ENCODE measurements around the gene MLLT3.
A peak's percentile ranks its signal among the peaks of the same experiment; 100 is the strongest.

Gene MLLT3

DNA sequence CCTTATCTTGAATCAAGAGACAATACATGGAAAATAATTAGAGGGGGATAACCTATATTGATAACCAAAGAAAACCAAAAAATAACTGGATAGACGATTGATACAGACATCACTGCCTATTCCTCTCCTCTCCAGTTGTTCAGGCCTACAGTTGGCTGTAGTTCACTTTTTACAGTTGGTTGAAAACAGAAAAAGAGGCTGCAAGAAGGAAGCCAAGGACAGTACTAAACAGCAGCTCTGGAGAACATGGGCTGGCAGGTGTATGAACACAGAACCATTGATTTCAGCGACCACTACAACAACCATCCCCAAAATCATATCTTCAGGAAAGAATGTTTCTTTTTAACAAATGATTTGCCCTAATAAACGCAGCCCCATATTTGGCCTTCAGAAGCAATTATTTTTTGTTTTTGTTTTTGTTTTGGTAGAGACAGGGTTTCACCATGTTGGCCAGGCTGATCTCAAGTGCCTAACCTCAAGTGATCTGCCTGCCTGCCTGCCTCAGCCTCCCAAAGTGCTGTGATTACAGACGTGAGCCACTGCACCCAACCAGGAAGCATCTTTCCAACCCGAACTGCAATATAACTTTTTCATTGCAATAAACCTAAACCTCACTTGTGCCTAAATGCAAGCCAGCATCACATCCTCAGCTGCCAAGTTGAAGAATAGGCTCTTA is 64.3 kb downstream of the MLLT3 start:
- DNase-seq (ENCODE audit: low spot score), result no peak

DNA sequence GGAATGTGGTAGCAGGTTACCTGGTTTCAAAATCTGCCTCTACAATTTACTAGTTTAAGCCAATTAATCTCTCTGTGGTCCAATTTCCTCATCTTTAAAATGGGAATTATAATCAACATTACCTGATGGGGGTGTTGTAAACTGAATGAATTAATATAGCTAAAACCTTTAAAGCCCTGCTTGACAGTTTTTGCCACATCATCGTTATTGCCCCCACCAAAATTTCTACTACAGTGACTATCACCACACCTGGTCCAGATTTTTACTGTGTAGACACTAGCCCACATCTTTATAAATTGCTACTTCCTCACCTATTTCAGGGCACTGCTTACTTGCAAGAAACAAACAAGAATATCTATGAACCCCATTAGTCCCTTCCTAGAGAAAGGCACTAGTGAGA is 65.0 kb downstream of the MLLT3 start:
- DNase-seq (ENCODE audit: low spot score), result no peak

DNA sequence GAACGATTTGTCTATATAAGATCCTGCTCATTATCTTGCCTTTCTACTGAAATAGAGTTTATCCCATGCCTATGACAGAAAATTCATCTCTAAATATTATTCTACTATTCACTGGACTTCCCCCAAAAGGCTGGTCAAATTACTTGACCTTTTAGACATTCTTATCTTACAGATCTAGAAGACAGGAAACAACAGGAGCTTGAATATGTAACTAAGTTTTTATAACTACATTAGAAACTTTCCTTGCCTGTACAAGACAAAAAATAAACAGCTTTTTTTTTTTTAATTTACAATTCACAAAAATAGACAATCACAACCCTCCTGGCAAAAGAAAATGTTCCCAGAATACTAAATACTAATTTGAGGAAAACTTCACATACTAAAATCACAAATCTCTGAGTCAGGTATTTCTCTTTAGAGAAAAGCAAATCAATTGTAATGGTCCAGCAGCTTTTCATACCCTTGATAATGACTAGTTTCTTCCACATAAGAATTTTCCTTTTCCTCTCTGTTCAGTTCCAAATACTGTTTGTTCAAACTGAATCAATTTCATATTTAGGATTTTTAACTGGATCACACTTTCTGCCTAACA is 68.6 kb downstream of the MLLT3 start:
- DNase-seq (ENCODE audit: low spot score), result no peak

DNA sequence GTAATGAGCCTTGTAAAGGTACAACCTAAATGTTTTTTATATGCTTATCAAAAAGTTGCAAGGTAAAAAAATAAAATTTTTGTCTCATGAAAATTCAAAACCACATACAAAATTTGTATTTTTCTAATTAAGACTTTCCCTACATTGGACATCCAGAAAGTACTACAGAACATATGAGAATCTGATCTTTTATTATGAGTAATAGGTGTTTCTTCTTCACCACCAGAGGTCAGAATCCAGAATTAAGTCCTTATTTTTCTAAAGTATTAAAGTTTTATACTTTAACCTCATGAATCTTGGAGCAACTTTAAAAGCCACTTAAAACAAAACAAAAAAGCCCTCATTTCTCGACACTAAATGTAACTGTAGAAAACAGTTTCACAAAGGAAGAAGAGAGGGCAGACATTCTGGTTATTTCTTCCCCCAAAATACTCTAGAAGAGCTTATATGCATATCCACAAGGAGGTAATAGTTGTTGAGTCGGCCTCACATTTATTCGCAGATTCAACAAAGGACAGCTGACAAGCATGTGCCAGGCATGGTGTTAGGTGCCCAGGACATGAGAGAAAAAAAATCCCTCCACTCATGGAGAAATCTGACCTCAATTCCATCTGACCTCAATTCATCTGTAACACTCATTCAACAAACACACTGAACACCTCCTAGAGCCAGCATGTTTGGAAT is 69.3 kb downstream of the MLLT3 start:
- peak; percentile 43 for DNase-seq (ENCODE audit: low spot score)

DNA sequence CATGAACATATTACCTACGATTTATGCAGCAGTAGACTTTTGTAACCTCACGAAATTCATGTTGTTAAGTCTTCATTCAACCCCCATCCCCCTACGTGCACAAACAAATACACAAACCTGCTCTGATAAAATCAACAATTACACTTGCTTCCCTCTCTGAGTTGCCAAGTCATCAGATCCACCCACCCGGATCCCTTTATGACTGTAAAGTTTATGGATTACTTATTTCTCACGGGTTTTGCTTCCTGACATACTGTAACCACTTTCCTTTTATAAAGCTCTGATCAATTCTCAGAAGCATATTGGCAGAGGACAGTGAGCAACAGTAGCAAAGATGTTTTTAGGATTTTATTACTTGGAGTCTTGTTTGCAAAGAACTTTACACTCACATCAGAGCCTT is 70.5 kb downstream of the MLLT3 start:
- DNase-seq (ENCODE audit: low spot score), result peak; percentile 68

DNA sequence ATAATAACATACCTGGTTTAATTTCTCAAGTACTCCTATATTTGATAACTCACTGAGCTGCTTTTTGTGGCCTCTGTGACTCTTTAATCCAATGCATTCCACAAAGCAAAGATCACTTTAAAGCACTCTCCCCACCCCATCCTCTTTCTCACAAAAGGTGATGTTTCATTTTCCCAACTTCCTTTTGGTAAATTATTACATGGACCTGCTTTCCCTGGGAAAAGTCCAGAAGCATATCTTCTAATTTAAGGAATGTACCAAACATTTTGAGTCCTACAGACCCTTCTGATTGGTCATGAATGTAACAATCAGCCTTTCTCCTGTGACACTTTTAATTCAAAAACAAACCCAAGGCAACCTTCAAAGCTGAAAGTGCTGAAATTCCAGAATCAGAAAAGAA is 71.1 kb downstream of the MLLT3 start:
- DNase-seq (ENCODE audit: low spot score), result peak; percentile 69

DNA sequence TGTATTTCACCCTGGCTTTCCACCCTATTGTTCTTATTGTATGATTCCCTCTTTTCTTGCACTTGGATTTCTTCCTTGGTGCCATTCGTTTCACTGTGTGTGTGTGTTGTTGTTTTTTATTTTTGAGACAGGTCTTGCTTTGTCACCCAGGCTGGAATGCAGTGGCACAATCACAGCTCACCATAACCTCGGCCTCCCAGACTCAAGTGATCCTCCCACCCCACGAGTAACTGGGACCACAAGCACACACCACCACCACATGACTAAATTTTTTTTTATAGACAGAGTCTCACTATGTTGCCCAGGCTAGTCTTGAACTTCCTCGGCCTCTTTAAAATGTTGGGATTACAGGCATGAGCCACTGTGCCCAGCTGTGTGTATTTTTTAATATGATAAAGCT is 72.0 kb downstream of the MLLT3 start:
- DNase-seq (ENCODE audit: low spot score), result no peak

DNA sequence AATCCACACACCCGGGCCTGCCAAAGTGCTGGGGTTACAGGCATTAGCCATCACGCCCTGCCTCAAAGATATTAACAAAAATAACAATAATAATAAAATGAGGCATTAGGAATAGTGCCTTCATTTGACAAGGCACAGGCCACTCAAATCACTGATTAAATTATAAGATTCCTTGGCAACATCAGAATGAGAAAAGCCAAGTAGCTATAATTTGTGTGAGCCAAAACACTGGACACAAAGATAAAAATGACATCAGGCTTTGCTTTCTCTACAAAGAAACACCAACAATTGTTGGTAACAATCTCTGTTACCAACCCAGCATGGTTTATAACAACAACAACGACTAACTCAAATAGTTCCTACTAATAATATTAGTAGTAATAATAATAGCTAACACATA is 73.2 kb downstream of the MLLT3 start:
- no peak for DNase-seq (ENCODE audit: low spot score)

DNA sequence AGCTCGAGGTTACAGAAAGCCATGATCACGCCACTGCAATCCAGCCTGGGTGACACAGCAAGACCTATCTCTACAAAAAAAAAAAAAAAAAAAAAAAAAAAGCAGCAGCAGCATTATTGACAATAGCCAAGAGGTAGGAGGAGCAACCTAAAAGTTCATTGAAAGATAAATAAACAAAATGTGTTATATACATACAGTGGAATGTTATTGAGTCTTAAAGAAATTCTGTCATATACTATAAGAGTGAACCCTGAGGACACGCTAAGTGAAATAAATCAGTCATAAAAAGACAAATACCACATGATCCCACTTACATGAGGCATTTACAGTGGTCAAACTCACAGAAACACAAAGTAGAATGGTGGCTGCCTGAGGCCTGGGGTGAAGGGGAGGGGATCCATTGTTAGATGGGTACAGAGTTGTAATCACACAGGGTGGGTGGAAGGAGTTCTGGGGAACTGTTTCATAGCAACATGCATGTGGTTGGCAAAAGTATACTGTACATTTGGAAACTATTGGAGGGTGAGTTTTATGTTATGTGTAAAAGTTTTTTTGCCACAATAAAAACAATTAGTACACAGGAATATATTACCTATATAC is 77.2 kb downstream of the MLLT3 start:
- no peak for DNase-seq (ENCODE audit: low spot score)

DNA sequence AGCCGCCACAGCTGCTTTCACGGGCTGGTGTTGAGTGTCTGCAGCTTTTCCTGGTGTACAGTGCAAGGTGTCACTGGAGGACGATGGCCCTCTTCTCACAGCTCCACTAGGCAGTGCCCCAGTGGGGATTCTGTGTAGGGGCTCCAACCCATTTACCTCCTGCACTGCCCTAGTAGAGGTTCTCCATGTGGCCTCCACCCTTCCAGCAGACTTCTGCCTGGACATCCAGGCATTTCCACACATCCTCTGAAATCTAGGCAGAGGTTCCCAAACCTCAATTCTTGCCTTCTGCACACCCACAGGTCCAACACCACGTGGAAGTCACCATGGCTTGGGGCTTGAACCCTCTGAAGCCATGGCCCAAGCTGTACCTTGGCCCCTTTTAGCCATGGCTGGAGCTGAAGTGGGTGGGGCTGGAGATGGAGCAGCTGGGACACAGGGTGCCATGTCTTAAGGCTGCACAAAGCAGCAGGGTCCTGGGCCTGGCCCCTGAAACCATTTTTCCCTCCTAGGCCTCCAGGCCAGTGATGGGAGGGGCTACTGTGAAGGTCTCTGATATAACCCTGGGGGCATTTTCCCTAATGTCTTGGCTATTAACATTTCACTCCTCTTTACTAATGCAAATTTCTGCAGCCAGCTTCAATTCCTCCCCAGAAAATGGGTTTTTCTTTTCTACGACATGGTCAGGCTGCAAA is 82.0 kb downstream of the MLLT3 start:
- DNase-seq (ENCODE audit: low spot score), result no peak

DNA sequence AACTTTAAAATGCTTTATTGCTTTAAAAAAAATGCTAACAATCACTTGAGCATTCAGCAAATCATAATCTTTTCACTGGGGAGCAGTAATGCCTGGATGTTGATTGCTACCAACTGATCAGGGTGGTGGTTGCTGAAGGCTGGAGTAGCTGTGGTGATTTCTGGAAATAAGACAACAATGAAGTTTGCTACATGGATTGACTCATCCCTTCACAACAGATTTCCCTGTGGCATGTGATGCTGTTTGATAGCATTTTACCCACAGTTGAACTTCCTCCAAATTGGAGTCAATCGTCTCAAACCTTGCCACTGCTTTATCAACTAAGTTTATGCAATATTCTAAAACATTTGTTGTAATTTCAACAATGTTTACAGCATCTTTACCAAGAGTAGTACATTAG is 83.3 kb downstream of the MLLT3 start:
- no peak for DNase-seq (ENCODE audit: low spot score)

DNA sequence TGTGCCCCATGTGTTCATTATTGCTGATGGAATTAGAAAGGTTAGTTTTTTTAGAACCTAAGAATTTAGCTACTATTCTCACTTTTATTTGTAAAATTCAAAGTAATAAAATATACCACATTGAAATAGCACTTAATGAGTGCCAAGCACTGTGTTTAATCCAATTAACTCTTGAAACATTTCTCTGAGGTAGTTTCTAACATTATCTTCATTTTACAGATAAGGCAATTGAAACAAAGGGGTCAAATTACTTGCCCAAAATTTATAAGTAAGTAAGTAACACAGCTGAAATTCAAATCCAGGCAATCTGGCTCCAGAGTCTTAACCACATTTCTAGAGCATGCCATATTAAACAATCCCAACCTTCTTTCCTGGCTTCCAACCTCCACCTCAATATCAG is 84.2 kb downstream of the MLLT3 start:
- no peak for DNase-seq (ENCODE audit: low spot score)

DNA sequence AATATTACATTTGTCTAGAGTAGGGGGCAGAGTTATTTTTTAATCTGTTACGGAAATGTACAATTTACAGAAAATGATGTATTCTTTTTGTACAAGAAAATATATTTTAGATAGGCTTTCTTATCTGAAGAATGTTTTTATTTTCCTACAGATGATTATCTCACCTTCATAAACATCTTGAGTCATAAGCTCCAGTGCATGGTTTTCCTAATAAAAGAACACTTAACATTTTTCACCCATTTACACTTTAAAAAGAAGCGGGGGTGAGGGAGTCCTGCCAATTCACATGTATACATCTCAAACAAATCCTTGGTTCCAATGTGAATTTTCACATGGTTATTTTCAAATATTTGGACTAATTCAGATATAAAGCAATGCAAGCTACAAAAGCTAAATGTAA is 85.0 kb downstream of the MLLT3 start:
- no peak for DNase-seq (ENCODE audit: low spot score)

DNA sequence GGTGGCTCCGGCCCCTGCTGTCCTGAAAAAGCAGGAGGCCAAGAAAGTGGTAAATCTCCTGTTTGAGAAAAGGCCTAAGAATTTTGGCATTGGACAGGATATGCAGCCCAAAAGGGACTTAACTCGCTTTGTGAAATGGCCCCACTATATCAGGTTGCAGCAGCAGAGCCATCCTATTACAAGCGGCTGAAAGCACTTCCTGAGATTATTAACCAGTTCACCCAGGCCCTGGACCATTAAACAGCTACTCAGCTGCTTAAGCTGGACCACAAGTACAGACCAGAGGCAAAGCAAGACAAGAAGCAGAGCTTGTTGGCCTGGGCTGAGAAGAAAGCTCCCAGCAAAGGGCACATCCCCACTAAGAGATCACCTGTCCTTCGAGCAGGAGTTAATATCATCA is 89.7 kb downstream of the MLLT3 start:
- DNase-seq (ENCODE audit: low spot score), result no peak

DNA sequence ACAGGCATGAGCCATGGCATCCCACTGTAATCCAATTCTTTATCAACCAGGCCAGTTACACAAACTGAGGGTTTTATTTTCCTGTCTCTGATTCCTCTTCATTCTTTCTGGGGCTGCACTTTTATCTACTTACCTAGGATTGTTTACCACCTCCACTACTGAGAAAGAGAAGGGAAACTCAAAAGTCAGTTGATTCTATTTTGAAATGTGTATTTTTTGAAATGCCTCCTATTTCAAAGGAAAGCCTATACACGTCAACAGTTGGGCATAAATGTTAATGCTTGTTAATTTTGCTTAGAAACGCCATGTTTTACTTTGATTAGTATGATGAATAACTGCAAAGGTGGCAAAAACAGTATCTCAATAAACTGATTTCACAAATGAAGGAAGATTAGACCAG is 92.5 kb downstream of the MLLT3 start:
- no peak for DNase-seq (ENCODE audit: low spot score)

DNA sequence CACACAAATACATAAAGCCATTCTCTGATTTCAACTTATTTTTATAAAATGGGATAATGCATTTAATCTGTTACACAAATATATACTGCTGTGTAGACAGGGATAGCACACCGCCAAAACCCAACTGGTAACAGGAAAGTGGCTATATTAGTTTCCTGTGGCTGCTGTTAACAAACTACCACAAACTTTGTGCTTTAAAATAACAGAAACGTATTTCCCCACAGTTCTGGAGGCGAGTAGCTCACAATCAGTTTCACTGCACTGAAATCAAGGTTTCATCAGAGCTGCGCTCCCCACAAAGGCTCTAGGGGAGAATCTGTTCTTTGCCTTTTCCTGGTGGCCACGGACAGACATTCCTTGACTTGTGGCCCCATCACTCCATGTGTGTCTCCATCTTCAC is 94.0 kb downstream of the MLLT3 start:
- DNase-seq (ENCODE audit: low spot score), result no peak

DNA sequence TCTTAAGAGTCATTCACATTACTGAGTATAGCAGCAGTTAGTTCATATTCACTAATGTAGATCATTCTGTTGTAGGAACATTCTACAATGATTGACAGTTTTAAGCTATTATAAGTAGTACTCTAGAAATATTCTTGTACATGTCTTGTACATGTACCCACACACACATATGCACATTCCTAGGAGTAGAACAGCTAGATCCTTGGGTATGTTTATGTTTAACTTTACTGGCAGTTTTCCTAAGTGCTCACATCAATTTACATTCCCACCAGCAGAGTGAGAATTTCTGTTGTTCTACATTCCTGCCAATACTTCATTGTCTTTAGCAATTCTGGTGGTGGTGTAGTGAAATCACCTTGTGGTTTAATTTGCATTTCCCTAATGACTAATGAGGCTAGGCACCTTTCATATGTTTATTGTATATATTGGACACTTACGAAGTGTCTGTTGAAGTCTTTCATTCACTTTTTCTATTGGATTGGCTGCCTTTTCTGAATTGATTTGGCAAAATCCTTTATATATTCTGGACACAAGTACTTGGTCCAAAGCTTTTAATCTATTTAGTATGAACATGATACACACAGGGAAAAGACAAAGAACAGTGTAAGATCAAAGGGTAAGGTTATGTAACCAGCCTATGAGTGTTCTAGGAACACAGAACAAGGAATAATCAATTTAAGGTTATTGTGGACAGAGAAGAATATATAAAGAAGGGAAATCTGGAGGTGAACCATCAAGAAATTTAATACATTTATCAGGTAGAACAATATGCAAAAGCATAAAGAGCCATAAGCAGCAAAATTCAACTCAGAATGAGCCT is 95.6 kb downstream of the MLLT3 start:
- no peak for DNase-seq (ENCODE audit: low spot score)

DNA sequence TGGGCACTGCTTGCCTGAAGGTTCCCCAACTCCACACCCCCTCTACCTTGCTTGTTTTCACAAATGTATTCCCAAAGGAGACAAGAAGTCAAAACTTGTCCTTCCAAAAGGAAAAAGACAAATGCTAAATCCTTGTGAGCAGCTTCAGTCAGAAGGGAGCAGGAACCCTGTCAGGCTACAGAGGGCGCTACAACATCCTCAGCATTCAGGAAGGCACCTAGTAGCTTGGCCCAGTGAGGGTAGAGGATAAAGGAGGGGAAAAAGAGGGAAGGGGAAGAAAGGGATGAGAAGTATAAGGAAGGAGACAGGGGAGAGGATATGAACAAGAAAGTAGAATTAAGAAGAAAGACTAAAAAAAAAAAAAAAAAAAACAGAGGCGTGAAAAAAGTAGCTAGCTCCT is 97.5 kb downstream of the MLLT3 start:
- no peak for DNase-seq (ENCODE audit: low spot score)

DNA sequence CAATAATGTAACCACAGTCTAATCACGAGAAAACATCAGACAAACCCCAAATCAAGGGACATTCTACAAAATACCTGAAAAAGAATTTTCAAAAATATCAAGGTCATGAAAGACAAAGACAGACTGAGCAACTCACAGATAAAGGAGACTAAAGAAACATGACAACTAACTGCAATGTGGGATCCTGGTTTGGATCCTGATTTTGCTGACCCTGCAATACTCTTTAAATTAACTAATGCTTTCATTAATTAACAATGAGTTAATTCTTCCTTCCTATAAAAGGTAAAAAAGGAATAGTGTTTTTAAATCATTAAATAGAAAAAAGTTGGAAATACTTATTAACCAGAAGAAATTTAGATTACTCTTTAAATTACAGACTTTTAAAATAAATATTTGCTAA is 103.6 kb downstream of the MLLT3 start:
- DNase-seq (ENCODE audit: low spot score), result no peak

DNA sequence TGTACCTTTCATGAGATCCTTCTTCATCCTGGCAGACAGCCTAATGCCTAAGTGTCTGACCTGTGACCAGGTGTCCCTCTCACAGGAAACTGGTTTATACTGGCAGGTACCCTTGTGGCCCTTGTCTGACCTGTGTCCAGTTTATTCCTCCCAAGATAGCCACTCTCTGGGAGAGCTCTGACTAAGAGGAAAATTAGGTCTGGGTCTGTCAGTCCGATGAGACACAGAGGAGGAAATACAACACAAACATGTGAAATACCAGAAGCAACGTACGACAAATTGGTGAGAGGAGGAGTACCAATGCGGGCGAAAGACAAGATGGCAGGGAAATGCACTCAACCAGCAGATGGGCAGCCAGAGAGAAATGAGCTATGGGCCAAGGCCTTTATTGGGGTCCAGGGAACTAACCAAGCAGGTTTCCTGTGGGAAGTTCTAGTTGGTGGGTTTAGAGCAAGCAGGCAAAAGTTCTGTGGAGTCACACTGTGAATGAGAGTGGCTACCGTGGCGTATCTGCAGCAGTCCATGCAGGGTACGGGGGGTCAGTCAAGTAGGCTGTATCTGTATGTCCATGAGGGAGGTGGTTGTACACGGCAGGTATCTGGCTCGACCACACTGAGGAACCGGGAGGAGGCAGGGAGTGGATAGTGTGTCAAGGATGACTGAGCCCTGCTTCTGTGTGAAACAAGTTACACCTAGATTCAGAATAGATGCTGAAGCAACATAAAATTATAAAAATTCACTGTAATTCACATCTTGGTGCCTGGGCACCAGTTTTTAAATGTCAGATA is 109.0 kb downstream of the MLLT3 start:
- no peak for DNase-seq (ENCODE audit: low spot score)

DNA sequence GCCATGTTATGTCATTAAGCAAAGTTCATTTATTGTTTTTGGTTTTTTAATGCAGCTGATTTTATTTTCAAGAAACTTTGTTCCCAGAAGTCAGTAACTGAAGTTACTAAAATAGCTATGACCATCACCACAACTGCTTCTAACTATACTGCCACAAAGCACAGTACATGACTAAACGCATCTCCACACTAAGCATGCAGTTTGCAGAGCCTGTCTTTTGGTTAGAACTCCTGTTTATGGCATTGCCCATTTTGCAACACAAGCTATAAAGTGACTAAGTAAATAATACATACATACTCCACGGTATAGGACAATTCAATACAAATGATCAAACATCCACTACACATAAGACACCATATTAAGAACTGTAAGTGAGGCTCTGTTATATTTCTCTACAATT is 109.7 kb downstream of the MLLT3 start:
- peak; percentile 25 for DNase-seq (ENCODE audit: low spot score)

Measured in LoVo (cell line).